ENCODE results near the gene CFAP68. TPM values are rescaled to one million over a fixed set of nuclear protein-coding genes. Genes with fewer than 3 reads are reported as not detected.

CFAP68 gene
- total RNA-seq, 1 experiment from 2014 or later, result 49.6 TPM

DNA sequence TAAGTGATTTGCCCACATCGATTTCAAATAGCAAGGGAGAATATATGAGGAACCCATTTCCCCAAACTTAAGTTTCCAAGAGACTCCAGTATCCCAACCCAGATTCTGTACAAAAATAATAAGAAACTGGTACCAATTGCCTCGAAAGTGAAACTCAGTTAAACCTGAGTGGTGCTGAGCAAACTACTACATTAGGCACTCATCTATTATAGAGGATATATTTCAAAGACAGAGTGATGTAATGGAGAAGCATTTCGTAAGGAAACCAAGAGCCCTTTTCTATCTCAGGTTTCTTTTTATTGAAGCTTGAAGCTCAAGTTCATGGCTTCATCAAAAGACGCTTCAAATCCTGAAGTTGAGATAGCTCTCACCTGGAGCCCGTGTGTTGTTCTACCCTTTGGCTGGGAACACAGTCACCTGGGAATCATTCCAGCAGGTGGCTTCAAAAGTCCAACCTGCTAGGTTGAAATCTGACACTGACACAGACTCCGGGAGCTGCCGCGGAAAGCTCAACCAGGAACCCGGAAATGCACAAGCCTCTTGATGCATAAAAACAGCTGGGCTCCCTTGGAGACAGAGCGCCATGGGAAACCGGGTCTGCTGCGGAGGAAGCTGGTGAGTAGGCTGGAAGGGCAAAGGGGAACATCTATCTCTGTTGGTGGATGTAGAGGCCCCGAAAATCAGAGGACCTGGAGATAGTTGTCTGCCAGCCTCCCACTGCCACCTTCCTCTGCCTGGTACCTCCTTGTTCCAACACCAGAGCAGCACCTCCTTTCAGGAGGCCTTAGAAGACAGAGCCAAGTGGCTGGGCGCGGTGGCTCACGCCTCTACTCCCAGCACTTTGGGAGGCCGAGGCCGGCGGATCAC is 39.3 kb downstream of the CFAP68 start, which contains the start of gene C11orf52 (continued):
- TF ChIP-seq FOSL1 (IDR thresholded peaks at IDR 0.05; ENCODE audit: low read depth), result no peak
- TF ChIP-seq, protein P1, sequence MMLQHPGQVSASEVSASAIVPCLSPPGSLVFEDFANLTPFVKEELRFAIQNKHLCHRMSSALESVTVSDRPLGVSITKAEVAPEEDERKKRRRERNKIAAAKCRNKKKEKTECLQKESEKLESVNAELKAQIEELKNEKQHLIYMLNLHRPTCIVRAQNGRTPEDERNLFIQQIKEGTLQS (IDR thresholded peaks at IDR 0.05), result no peak
- no peak for TF ChIP-seq EZH2phosphoT487 (IDR thresholded peaks at IDR 0.05; ENCODE audit: borderline replicate concordance)
- no peak for TF ChIP-seq EGR1 (IDR thresholded peaks at IDR 0.05; ENCODE audit: low read depth)
- peak; percentile 96 for TF ChIP-seq ELF1 (IDR thresholded peaks at IDR 0.05; ENCODE audit: borderline replicate concordance, low read depth)

DNA sequence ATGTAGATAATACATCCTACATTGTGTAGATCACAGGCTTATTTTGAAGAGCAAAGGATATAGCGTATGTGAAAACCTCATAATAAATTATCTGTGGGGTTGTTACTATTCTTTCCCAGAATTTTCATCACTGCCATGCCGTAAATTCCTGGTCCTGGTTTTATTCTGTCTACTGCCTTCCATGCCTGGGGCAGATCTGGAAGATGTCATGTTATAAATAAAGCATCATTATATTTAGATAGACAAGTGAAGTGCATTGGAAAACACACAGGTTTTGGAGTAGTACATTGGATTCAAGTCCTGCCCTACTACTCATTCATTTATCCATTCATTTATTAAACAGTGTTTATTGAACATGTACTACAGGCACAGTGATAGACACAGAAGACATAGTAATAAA is 41.6 kb downstream of the CFAP68 start:
- peaks cover 8 to 17% of the 10 kb centered on the region in 2 experiments; a peak in 3 of 4 replicates for H3K4me1 ChIP-seq (ENCODE audit: control insufficient read depth in 1 of 2, insufficient read depth in 2 of 2, low read length in 2 of 2)
- RAD21 ChIA-PET (ENCODE audit: low non-redundant PET in 1 of 2, low total read pairs in 2 of 2, uncharacterized antibody in 2 of 2, unreplicated experiment in 2 of 2), result no interaction called here
- no peak overlapping the region for H3K4me2 ChIP-seq (ENCODE audit: low read length)
- BruUV-seq (replicated peaks), result no TSS peak
- H3K9me2 ChIP-seq (ENCODE audit: insufficient read depth), result no peaks in the 10 kb centered on the region
- no peaks in the 10 kb centered on the region for H3K79me2 ChIP-seq (ENCODE audit: insufficient read depth, low read length)
- CTCF ChIA-PET, result no interaction called here
- H3K36me3 ChIP-seq (ENCODE audit: control insufficient read depth in 1 of 2, insufficient read depth in 2 of 2, low read length in 2 of 2), result no peaks in the 10 kb centered on the region
- no peak overlapping the region for H3K27ac ChIP-seq (ENCODE audit: low read depth, low read length)
- no peaks in the 10 kb centered on the region for H3K9me3 ChIP-seq (ENCODE audit: control insufficient read depth in 1 of 2, insufficient read depth in 1 of 2, low read depth in 1 of 2, low read length in 2 of 2)
- no peak overlapping the region for H2AFZ ChIP-seq (ENCODE audit: low read depth, low read length, poor library complexity, severe bottlenecking)
- TF ChIP-seq CBX3 (IDR thresholded peaks at IDR 0.05; ENCODE audit: low read depth) (no peak), ZNF274 (IDR thresholded peaks at IDR 0.05; ENCODE audit: low read depth, low read length) (no peak), POLR2AphosphoS5 (IDR thresholded peaks at IDR 0.05; ENCODE audit: low read depth, low read length) (no peak), ELF1 (IDR thresholded peaks at IDR 0.05; ENCODE audit: borderline replicate concordance, low read depth) (no peak), ZFX (IDR thresholded peaks at IDR 0.05) (no peak), SIN3A (IDR thresholded peaks at IDR 0.05; ENCODE audit: low read depth) (no peak), FOSL1 (IDR thresholded peaks at IDR 0.05; ENCODE audit: low read depth) (no peak)
- TF ChIP-seq, protein P2, sequence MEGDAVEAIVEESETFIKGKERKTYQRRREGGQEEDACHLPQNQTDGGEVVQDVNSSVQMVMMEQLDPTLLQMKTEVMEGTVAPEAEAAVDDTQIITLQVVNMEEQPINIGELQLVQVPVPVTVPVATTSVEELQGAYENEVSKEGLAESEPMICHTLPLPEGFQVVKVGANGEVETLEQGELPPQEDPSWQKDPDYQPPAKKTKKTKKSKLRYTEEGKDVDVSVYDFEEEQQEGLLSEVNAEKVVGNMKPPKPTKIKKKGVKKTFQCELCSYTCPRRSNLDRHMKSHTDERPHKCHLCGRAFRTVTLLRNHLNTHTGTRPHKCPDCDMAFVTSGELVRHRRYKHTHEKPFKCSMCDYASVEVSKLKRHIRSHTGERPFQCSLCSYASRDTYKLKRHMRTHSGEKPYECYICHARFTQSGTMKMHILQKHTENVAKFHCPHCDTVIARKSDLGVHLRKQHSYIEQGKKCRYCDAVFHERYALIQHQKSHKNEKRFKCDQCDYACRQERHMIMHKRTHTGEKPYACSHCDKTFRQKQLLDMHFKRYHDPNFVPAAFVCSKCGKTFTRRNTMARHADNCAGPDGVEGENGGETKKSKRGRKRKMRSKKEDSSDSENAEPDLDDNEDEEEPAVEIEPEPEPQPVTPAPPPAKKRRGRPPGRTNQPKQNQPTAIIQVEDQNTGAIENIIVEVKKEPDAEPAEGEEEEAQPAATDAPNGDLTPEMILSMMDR (IDR thresholded peaks at IDR 0.05 in 2 of 3, conservative IDR thresholded peaks at IDR 0.05 in 1 of 3; ENCODE audit: borderline replicate concordance in 1 of 3, insufficient read depth in 1 of 3, low read depth in 2 of 3, low read length in 2 of 3), result no peak
- TF ChIP-seq, protein P3, sequence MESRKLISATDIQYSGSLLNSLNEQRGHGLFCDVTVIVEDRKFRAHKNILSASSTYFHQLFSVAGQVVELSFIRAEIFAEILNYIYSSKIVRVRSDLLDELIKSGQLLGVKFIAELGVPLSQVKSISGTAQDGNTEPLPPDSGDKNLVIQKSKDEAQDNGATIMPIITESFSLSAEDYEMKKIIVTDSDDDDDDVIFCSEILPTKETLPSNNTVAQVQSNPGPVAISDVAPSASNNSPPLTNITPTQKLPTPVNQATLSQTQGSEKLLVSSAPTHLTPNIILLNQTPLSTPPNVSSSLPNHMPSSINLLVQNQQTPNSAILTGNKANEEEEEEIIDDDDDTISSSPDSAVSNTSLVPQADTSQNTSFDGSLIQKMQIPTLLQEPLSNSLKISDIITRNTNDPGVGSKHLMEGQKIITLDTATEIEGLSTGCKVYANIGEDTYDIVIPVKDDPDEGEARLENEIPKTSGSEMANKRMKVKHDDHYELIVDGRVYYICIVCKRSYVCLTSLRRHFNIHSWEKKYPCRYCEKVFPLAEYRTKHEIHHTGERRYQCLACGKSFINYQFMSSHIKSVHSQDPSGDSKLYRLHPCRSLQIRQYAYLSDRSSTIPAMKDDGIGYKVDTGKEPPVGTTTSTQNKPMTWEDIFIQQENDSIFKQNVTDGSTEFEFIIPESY (IDR thresholded peaks at IDR 0.05; ENCODE audit: extremely low read depth, insufficient replicate concordance, low read length), result no peak
- no peaks in the 10 kb centered on the region for H4K20me1 ChIP-seq (ENCODE audit: insufficient read depth)
- DNase-seq (ENCODE audit: low read depth, low spot score) (no peak), ATAC-seq (no peak)
- H3K9ac ChIP-seq (ENCODE audit: low read length), result no peak overlapping the region
- H3K4me3 ChIP-seq (replicated peaks in 1 of 2; ENCODE audit: low read depth in 1 of 2, low read length in 2 of 2), result no peak overlapping the region
- peaks cover 4% of the 10 kb centered on the region; the same call in 1 of the 2 replicates for H3K27me3 ChIP-seq (ENCODE audit: insufficient read depth, low read length)
- intact Hi-C loops (cut with micrococcal nuclease), result no loop called here
- POLR2A ChIA-PET, result no interaction called here
